ENCODE results near the gene SERPINA5. TPM values are rescaled to one million over a fixed set of nuclear protein-coding genes. Genes with fewer than 3 reads are reported as not detected.
"Not testable (repeated sequence)": the region's sequence is repeated elsewhere in the genome, so short reads cannot be mapped to it uniquely, and the experiment has no call there.

The SERPINA5 gene
- total RNA-seq, 1 experiment from 2014 or later: 1.5 TPM

GRCh38 chr14:94574336-94574735 lies 6.9 kb upstream of the SERPINA5 start:
- H3K27ac Mint-ChIP-seq: no peak overlapping the region
- H3K4me3 Mint-ChIP-seq: no peak overlapping the region
- DNase-seq (ENCODE audit: low spot score) (no peak), ATAC-seq (no peak)
- no peaks in the 10 kb centered on the region for H3K4me1 Mint-ChIP-seq
- ChIA-PET CTCF (no interaction called here), POLR2A (no interaction called here)
- peaks cover 9% of the 10 kb centered on the region for H3K9me3 Mint-ChIP-seq
- TF ChIP-seq ZNF219 (CRISPR knock-in tag; IDR thresholded peaks at IDR 0.05; ENCODE audit: borderline replicate concordance) (no peak), MAX (CRISPR knock-in tag; IDR thresholded peaks at IDR 0.05) (no peak), OVOL2 (CRISPR knock-in tag; IDR thresholded peaks at IDR 0.05; ENCODE audit: borderline replicate concordance) (no peak), USF1 (CRISPR knock-in tag; IDR thresholded peaks at IDR 0.05) (no peak)
- TF ChIP-seq, protein P1, sequence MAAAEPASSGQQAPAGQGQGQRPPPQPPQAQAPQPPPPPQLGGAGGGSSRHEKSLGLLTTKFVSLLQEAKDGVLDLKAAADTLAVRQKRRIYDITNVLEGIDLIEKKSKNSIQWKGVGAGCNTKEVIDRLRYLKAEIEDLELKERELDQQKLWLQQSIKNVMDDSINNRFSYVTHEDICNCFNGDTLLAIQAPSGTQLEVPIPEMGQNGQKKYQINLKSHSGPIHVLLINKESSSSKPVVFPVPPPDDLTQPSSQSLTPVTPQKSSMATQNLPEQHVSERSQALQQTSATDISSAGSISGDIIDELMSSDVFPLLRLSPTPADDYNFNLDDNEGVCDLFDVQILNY (CRISPR knock-in tag; IDR thresholded peaks at IDR 0.05): no peak
- TF ChIP-seq, protein P2, sequence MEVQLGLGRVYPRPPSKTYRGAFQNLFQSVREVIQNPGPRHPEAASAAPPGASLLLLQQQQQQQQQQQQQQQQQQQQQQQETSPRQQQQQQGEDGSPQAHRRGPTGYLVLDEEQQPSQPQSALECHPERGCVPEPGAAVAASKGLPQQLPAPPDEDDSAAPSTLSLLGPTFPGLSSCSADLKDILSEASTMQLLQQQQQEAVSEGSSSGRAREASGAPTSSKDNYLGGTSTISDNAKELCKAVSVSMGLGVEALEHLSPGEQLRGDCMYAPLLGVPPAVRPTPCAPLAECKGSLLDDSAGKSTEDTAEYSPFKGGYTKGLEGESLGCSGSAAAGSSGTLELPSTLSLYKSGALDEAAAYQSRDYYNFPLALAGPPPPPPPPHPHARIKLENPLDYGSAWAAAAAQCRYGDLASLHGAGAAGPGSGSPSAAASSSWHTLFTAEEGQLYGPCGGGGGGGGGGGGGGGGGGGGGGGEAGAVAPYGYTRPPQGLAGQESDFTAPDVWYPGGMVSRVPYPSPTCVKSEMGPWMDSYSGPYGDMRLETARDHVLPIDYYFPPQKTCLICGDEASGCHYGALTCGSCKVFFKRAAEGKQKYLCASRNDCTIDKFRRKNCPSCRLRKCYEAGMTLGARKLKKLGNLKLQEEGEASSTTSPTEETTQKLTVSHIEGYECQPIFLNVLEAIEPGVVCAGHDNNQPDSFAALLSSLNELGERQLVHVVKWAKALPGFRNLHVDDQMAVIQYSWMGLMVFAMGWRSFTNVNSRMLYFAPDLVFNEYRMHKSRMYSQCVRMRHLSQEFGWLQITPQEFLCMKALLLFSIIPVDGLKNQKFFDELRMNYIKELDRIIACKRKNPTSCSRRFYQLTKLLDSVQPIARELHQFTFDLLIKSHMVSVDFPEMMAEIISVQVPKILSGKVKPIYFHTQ (CRISPR knock-in tag; IDR thresholded peaks at IDR 0.05): no peak
- no peaks in the 10 kb centered on the region for H3K27me3 Mint-ChIP-seq (ENCODE audit: low read depth)
- H3K36me3 Mint-ChIP-seq: no peaks in the 10 kb centered on the region

DNA sequence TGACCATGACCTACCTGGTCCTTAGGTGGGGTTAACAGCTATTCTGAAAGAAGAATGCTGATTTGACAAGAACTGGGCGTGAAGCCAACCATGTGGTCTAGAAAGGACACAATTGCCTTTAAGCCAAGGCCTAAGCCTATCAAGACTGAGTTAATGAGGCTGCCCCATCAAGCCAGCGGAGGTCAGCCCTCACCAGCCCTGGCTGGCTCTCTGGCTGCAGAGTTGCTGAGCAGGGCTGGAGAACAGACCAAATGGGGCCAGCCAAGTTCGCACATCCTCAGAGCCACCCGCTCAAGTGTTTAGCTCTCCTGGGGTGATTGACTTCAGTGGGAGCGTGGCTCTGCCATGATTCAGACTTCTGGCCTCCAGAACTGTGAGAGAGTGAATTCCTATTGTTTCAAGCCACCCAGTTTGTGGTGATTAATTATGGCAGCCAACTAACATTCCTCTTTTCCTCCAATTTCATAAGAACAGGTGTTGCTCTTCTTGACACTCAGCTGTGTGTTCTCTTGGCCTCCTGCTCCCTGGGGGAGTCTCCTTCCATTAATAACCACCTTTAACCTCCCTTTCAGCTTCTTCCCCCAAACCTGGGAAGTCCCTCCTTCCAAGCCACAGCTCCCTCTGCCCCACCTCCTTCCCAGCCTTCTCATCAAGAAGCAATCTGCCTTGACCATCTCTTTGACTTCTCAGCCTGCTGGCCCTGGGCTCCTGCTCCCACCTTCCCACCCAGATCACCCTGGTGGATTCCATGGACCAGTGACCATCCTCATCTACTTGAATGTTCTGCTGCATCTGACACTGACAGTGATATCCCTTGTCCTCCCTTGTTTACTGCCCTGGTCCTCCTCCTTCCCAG lies 5.3 kb upstream of the SERPINA5 start:
- no peak overlapping the region for H3K27ac Mint-ChIP-seq
- H3K9me3 Mint-ChIP-seq: peaks cover 15% of the 10 kb centered on the region
- no peak for DNase-seq (ENCODE audit: low spot score)
- ChIA-PET CTCF (no interaction called here), POLR2A (no interaction called here)
- H3K27me3 Mint-ChIP-seq (ENCODE audit: low read depth): peaks cover 8% of the 10 kb centered on the region
- TF ChIP-seq ZNF396 (CRISPR knock-in tag; IDR thresholded peaks at IDR 0.05; ENCODE audit: borderline replicate concordance): no peak
- TF ChIP-seq ZNF219 (CRISPR knock-in tag; IDR thresholded peaks at IDR 0.05; ENCODE audit: borderline replicate concordance): no peak
- TF ChIP-seq ZNF416 (CRISPR knock-in tag; IDR thresholded peaks at IDR 0.05): no peak
- no peak for TF ChIP-seq JAZF1 (CRISPR knock-in tag; IDR thresholded peaks at IDR 0.05)
- TF ChIP-seq, protein P3, sequence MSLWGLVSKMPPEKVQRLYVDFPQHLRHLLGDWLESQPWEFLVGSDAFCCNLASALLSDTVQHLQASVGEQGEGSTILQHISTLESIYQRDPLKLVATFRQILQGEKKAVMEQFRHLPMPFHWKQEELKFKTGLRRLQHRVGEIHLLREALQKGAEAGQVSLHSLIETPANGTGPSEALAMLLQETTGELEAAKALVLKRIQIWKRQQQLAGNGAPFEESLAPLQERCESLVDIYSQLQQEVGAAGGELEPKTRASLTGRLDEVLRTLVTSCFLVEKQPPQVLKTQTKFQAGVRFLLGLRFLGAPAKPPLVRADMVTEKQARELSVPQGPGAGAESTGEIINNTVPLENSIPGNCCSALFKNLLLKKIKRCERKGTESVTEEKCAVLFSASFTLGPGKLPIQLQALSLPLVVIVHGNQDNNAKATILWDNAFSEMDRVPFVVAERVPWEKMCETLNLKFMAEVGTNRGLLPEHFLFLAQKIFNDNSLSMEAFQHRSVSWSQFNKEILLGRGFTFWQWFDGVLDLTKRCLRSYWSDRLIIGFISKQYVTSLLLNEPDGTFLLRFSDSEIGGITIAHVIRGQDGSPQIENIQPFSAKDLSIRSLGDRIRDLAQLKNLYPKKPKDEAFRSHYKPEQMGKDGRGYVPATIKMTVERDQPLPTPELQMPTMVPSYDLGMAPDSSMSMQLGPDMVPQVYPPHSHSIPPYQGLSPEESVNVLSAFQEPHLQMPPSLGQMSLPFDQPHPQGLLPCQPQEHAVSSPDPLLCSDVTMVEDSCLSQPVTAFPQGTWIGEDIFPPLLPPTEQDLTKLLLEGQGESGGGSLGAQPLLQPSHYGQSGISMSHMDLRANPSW (CRISPR knock-in tag; conservative IDR thresholded peaks at IDR 0.05; ENCODE audit: low read depth): no peak
- TF ChIP-seq, protein P4, sequence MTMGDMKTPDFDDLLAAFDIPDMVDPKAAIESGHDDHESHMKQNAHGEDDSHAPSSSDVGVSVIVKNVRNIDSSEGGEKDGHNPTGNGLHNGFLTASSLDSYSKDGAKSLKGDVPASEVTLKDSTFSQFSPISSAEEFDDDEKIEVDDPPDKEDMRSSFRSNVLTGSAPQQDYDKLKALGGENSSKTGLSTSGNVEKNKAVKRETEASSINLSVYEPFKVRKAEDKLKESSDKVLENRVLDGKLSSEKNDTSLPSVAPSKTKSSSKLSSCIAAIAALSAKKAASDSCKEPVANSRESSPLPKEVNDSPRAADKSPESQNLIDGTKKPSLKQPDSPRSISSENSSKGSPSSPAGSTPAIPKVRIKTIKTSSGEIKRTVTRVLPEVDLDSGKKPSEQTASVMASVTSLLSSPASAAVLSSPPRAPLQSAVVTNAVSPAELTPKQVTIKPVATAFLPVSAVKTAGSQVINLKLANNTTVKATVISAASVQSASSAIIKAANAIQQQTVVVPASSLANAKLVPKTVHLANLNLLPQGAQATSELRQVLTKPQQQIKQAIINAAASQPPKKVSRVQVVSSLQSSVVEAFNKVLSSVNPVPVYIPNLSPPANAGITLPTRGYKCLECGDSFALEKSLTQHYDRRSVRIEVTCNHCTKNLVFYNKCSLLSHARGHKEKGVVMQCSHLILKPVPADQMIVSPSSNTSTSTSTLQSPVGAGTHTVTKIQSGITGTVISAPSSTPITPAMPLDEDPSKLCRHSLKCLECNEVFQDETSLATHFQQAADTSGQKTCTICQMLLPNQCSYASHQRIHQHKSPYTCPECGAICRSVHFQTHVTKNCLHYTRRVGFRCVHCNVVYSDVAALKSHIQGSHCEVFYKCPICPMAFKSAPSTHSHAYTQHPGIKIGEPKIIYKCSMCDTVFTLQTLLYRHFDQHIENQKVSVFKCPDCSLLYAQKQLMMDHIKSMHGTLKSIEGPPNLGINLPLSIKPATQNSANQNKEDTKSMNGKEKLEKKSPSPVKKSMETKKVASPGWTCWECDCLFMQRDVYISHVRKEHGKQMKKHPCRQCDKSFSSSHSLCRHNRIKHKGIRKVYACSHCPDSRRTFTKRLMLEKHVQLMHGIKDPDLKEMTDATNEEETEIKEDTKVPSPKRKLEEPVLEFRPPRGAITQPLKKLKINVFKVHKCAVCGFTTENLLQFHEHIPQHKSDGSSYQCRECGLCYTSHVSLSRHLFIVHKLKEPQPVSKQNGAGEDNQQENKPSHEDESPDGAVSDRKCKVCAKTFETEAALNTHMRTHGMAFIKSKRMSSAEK (CRISPR knock-in tag; IDR thresholded peaks at IDR 0.05; ENCODE audit: borderline replicate concordance): no peak
- no peak for TF ChIP-seq GTF2I (CRISPR knock-in tag; conservative IDR thresholded peaks at IDR 0.05)
- TF ChIP-seq, protein P5, sequence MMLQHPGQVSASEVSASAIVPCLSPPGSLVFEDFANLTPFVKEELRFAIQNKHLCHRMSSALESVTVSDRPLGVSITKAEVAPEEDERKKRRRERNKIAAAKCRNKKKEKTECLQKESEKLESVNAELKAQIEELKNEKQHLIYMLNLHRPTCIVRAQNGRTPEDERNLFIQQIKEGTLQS (CRISPR knock-in tag; conservative IDR thresholded peaks at IDR 0.05): no peak
- peaks cover 2% of the 10 kb centered on the region; the same call in 1 of the 2 replicates for H3K4me1 Mint-ChIP-seq
- no peak overlapping the region for H3K4me3 Mint-ChIP-seq
- no peaks in the 10 kb centered on the region for H3K36me3 Mint-ChIP-seq
- no peak for ATAC-seq

GRCh38 chr14:94577472-94577871 lies 3.8 kb upstream of the SERPINA5 start:
- H3K27ac Mint-ChIP-seq; H3K36me3 Mint-ChIP-seq; H3K4me3 Mint-ChIP-seq; CTCF ChIA-PET; DNase-seq (ENCODE audit: low spot score); H3K27me3 Mint-ChIP-seq (ENCODE audit: low read depth); H3K4me1 Mint-ChIP-seq; POLR2A ChIA-PET; ATAC-seq: not testable (repeated sequence)
- H3K9me3 Mint-ChIP-seq: peaks cover 15% of the 10 kb centered on the region

Data from WTC11 (cell line).